Measurements from ENCODE around the gene MYH15.

GRCh38 chr3:108473711-108474110 lies 36.7 kb downstream of the MYH15 start:
- TF ChIP-seq RAD21 (conservative IDR thresholded peaks at IDR 0.05) (no peak), CTCF (IDR thresholded peaks at IDR 0.05; ENCODE audit: poor library complexity, severe bottlenecking) (no peak)
